DMS 273 (cell line): Measurements from ENCODE around the gene MECP2.

Experiments
- DNase-seq: peaks from one replicate; lab custom pipeline; 2025; ENCODE audit not compliant: unreplicated experiment; lab: John Stamatoyannopoulos, UW

The MECP2 gene

DNA sequence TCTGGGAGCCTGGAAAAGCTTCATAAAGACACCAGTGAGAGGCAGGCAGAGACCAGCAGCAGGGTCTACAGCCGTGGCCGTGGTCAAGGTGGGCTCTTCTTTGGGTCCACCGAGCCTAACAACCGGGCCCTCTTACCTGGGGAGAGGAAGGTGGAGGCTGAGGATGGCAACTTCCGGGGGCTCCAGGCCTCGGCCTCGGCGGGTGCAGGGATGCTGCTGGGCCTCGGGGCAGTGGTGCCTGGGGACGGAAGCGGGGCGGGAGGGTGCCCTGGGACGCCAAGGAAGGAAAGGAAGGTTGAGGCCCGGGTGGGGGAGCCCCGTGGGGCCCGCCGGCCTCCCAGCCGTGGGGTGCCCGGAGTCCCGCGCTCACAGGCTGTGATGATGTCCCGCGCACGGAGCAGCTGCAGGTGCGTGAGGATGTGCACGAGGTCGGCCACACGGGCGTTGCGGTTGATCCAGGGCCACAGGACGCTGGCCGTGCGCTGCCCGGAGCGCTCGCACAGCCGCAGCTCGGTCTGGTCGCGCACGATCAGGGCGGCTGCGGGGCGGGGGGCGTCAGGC, 78.4 kb downstream of the MECP2 start:
- no peak for DNase-seq

DNA sequence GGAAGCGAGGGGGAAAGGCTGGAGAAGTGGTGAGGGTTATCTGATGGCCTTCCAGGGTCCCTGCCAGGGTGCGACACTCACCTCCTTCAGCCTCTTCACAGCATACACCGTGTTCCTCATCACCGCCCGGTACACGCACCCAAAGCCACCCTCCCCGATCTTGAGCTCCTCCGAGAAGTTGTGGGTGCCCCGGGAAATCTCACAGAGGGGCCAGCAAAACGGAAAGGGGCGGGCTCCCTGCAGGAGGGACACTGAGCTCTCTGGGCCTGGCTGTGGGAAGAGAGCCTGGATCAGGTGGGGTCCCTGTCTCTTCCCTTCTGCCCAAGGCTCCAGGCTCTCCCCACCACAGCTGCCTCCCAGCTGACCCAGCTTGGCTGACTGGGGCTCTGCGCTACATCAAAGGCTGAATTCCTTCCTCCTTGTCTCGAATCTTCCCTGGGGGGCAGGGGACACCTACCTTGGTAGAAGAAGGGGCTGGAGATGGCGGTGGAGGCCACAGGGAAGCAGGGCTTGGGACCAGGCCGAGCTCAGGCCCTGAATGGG, 78.9 kb downstream of the MECP2 start:
- no peak for DNase-seq

DNA sequence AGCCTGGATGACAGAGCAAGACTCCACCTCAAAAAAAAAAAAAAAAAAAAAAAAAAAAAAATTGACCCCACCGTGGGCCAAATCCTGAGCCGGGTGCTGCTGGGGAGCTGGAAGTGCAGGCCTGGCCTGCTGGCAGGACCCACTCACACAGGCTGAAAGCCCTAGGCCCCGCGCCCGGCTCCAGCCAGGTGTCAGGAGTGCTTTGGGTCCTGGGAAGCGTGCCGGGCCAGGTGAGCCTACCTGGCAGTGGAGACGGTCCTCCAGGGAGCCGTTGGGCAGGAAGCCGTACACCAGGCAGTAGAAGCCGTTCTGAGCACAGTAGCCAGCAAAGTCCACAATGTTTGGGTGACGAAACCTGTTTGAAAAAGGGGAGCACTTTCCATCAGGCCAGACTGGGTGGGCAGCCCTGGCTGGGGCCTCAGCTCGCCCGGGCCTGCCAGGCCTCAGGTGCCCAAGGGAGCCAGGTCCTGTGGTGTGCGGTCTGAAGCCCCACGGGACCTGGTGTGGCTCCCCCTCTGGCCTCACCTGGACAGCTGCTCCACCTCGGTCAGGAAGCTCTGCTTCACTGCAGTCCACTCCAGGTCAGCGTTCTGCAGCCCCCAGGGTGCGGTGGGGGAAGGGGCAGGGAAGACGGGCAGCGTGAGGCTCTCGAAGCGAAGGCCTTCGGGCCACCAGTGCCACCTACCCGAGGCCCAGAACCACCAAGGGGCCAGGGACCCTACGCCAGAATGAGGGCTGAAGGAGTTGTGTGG, 79.6 kb downstream of the MECP2 start:
- no peak for DNase-seq

DNA sequence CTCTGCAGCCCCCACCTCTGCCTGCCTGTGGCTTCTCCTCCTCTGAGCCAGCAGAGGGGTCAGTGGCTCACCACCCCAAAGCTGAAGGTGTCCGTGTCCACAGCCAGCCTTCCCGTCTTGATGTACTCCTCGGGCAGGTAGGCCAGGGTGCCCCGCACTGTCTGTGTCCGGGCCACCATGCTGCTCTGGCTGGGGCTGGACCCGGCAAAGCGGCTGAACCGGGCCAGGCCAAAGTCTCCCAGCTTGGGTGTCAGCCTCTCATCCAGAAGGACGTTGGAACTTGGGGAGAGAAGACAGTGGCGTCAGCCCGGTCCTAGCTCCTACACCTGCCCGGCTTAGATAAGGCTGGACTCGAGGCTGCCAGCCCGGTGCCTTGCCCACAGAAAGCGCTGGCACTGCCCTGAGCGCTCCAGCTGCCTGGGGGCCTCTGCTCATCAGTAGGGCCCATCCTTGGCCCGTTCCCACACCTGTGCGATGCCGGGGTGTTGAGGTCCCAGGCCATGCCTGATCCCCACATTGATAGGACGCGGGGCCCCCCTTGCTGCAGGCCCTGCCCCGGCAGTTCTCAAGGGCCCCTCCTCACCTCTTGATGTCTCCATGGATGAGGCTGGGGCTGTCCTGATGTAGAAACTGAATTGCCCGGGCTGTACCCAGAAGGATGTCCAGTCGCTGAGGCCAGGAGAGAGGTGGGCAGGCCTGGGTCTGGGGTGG, 81.0 kb downstream of the MECP2 start:
- no peak for DNase-seq

DNA sequence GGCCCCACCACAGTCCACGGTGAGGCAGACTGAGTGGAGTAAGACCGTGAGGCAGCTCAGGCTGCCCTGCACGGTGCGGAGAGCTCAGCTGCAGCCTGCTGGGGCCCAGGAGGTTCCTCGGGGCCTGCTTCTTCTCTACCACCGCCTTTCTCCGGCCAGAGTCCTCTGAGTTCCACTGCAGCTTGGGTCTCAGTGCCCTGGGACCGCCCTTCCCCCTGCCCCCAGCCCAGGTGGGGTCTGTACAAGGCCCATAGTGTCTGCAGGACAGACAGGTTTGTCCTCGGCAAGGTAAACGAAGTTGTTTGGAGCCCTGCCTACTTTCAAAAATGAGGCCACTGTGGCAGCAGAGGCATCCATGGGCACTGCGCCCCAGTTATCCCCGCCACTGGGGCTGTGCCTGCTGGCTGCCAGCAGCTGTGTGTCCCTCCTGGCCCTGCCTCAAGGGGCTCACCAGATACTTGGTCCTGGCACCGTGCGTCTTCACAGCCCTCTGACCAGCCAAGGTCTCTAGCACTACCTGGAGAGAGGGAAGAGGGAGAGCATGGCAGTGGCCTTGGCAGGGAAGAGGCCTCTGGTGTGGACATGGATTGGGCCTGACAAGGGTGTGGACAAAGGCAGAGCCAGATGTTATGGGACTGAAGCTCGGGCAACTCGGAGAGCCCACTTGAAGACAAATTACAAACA, 81.8 kb downstream of the MECP2 start:
- no peak for DNase-seq

DNA sequence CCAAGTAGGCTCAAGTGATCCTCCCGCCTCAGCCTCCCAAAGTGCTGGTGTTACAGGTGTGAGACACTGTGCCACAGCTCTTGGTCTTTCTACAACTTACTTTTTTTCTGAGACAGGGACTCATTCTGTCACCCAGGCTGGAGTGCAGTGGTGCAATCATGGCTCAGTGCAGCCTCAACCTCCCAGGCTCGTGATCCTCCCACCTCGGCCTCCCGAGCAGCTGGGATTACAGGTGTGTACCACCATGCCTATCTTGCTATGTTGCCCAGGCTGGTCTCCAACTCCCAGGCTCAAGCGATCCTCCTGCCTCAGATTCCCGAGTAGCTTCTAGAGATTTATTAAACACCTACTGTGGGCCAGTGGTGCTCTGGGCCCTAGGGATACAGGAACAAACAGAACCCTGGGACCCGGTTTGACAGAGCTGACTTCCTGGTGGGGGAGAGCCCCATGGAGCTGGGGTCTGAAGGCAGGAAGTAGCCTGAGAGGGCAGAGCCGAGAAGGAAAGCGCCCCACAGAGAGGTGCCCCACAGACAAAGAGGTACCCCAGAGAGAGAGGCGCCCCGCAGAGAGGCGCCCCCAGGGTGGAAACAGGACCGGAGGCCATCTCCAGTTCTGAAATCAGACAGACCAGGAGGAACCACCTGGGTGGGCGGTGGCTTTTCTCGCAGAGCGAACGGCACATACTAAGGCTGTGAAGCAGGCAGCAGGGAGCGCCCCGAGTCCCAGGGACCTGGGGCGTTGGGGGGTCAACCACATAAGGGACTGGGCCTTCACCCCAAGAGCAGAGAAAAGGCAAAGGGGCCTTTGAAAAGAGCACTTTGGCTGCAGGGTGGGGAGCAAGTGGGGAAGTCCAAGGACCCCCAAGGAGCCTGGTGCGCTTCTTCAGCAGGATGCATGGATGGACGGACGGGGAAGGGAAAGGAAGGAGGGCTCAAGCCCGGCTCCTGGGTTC, 82.8 kb downstream of the MECP2 start:
- DNase-seq, result no peak

DNA sequence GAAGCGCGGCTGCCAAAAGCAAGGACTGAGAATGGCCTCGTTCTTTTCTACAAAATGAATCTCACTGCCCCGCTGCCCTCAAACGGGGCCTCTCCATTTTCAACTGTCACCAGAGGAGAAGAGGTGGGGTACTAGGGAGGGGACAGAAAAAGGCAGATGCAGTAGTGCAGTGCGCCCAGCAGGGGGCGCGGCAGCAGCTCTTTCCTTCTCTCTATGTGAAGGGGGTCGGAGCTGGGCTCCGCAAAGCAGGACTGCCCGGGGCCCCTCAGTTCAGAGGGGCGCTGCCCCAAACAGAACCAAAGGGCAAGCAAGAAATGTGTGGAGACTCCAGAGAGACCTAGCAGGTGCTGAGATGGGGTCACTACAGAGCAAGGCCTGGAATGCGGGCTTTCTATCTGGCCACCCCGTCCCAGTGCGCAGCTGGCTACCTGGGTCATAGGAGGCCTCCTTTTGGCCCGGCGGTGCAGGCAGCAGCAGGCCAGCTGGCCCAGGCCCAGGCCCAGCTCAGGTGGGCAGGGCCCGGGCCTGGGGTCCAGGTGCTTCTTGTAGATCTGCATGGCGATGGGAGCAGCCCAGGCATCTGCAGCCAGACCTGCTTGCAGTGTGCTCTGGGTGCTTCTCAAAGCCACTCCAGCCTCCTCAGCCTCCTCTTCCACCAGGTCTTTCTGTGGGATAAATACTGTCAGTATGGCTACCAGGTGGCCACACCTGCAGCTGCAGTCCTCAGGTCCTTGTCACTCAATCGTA, 83.7 kb downstream of the MECP2 start:
- DNase-seq, result peak; percentile 83

DNA sequence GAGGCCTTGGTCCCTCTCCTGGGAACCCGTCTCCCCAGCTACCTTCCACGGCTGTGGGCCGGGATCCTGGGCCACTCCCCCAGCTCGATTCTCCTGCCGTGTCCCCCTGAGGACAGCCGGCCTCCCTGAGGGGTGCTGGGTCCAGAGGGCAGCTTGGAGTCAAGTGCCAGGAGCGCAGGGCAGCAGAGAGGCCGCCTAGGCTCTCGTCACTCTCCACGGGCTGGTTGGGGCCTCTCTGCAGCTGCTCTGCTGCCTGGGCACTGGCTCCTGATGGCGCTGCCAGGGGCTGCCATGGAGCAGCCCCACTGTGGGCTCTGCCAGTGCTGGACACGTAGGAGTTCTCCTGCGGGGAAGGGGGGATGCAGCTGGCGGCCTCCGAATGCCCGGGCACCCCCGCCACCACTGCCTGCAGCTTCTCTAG, 84.5 kb downstream of the MECP2 start:
- DNase-seq, result no peak

DNA sequence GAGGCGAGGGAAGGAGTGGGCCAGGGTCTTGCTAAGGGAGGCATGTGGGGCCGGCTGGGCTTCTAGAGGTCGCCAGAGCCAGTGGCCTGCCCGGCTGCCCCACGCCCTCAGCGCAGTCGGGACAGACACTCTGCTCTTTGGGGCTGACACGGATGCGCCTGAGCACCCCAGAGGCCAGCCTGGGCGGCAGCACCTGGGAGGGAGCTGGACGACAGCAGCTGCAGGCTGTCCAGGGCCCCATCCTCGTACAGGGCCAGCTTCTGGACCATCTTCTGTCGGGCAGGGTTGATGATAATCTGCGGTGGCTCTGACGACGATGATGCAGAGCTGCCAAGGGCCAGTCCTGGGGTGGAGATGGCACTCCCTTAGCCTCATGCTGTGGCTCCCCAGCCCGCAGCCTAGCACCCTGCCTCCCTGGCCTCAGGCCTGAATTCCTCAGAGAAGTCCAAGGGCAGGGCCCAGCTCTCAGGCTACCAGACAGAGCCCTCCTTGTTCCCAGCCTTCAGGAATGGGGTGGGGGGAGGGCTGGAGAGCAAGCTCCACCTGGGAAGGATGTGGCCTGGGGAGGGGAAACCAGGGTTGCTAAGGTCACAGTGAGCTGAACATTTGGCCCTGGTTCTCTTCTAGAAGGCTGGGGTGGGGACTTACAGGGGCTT, 85.1 kb downstream of the MECP2 start:
- DNase-seq, result no peak

DNA sequence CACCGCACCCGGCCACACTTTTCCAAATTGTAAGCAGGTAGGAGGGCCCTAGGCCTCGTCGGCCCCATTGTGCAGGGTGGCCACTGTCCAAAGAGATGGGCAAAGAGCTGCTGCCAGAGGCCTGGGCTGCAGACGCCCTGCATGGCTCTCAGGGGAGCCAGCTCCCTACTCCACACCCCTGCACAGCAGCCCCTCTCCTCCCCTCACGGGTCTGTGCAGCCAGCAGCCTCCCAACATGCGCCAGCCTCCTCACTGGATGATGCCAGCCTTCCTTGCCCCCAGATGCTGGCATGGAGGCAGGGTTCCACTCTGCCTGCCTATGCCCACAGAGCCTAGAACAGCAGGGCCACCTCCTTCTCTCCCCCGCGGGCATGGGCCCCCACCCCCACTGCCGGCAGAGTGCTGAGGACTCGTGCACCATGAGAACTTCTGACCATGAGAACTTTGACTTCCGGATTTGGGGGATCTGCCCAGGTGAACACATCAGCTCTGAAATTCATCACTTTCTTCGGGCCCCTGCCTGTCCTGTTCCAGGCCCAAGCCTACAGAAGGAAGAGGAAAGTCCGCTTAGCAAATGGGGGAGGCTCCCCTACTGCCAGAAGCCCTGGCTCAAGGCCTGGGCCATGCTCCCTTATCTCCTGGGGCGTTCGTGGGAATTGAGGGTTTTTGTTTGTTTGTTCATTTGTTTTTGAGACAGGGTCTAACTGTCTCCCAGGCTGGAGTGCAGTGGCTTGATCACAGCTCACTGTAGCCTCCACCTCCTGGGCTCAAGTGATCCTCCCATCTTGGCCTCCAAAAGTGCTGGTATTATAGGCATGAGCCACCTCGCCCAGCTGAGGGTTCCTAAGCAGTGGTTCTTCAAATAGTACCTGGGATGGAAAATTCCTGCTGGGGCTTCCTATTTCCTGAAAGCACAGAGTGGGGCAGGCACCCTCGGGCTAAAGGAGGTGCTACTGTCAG, 85.9 kb downstream of the MECP2 start:
- DNase-seq, result no peak

DNA sequence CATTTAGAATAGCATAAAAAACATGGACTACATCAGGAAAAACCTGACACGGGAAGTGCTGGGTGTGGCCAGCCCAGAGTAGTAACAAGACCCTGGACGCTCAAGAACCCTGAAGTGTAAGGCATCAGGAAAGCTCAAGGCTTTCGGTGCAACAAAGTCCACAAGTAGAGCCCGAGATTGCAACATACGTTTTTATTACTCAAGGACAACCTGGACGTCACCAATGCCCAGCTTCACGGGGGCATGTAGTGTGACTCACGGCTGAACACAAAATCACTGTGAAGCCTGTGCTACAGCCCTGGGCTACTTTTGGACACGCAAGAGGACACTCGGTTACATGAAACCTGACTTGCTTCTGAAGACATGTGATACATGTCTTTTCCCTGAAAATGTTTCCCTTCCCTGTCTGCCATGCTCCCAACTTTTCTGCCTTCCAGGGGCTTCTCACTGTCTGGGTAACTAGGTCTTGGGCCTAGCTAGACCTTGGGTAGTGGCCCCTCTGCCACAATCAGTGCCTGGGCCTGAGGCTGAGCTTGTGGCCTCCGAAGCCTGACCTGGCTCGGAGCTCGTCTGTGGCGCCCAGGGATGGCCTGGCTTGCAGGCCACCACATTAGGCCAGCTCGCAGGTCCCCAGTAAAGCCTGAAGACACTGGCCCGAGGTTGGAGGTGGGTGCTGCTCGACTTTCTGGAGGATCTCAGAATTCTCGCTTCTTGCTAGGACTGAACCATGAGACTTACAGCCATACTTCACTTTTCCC, 87.0 kb downstream of the MECP2 start:
- DNase-seq, result no peak

DNA sequence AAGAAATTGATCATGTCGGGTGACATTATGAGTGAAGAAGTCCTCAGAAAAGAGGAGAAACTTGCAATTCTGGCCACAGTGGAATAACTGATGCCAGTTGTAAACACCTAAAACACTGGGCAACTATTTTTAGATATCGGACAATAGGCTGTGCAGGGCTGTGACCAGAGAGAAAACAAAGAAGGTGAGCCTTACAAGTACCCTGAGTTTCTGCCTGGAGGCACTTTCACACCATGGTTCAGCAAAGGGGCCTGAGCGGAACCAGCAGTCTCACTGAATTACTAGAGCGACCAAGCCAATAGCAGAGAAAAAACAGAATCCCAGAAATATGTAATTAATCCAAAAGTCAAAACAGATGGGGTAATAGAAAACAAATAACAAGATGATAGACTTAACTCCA, 89.0 kb downstream of the MECP2 start:
- no peak for DNase-seq

DNA sequence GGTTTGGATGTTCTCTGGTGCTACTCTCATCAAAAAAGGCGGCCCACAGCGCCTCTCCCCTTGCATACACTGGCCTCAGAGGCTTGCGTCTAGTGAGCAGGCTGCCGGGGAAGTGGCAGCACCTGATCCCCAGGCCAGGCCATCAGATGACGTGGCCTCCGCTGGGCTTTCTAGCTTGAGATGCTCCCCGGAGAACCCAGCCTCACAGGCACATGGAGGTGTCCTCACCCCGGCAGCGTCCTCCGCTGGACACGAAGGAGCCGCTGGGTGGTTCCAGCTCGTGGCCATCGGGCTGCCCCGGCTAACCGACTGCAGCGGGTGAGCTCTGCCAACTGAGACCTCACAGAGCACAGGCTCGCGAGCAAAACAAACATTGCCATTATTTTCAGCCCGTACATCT, 90.6 kb downstream of the MECP2 start:
- no peak for DNase-seq

DNA sequence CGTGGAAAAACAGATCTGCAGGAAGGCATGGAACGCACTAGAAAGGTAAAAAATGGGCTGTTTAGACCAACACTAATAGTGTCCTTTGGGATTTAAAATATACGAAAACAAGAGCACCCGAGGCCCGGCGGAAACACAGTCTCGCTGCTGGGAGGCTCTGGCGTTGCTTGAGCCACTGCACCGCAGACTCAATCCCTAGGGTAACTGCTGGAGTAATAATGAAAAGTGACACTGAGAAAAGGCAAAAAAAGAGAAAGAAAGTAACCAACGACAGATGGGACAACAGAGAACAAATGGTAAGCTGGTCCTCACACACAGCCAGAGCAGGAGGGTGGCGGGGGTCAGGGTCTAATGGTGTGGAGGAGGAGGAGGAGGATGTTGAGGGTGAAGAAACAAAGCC, 93.2 kb downstream of the MECP2 start:
- no peak for DNase-seq

DNA sequence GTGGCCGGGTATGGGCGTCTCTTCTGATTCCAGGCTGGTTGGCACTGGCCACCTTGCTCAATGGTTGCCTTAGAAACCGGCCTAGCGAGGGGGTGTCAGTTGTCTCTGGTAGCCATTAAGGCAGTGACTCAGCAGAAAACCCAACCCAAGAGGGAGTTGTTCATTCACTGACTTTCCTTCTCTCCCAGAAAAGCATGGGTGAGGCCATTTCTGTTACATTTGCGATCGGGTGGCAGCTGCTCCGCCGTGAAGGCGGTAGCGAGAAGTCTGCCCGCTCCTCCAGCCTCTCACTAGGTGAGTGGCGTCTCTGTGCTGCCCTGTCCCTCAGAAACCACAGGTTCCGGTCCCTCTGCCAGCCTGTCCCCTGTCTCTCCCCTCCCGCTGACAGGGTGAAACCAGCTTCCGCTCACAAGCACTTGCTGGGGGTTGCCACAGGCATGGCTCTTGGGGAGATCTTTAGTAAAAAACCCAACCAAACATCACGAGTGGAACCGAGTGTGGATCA, 95.2 kb downstream of the MECP2 start:
- DNase-seq, result peak; percentile 93

DNA sequence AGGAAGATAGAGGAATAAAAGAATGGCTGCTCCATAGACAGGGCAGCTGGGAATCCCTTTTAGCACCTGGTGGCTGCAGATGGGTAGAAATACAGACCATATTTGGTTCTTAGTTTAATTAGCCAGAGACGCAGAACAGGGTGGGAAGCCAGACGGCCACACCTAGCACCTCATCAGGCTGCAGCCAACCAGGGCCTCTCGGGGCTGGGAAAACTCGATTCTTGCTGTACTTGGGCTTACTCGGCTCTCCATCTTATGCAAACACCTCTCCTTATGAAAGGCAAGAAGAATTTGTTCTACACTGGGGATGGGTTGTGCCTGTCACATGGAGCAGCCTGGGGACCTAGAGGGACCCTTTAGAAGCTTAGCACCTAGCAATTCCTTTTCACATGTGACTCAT, 97.5 kb downstream of the MECP2 start:
- DNase-seq, result peak; percentile 91

DNA sequence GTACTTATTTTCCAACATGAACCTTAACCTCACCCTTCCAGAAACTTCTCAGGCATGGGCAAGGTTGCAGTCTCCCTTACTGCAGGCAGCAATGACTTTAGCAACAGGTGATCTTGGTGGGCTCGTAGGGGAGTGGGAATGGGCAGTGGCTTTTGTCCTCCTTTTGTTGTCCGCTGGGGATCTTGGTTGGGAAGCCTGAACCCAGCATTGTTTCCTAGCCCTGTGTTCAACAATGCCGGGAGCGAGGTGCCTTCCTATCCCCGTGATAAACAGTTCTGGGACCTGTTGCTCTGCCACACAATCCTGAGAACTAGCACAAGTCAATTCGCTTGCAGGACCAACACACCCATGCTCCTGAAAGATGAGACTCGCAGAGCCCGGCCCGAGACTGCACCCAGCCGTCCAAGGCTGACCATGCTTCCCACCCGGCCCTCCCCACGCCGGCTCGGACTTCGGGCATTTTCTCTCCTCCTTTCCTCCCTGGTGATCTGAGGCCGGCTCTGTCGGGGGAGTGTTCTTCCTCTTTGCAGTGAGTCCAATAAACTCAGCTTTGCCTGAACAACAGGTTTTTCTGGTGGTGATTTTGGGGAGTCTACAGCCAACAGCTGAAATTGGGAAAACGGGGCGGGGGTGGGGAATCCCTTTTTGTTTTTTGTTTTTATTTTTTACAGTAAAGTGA, 98.0 kb downstream of the MECP2 start:
- DNase-seq, result no peak
